CD1c-positive myeloid dendritic cell (primary cell): ENCODE data around the gene WNT11.

Experiments used
- DNase-seq: peaks from one replicate; pipeline ENCODE4 v3.0.0-alpha.2; 2016; ENCODE audit errors: extremely low spot score

Gene WNT11

GRCh38 chr11:76237914-76238313 lies 31.6 kb upstream of the WNT11 start:
- DNase-seq, result peak; percentile 38

- DNase-seq, result no peak
These were observed 30.8 kb upstream of the WNT11 start for GRCh38 chr11:76237000-76237649.

- no peak for DNase-seq
These were observed 30.0 kb upstream of the WNT11 start for GRCh38 chr11:76236092-76236999.

GRCh38 chr11:76235233-76236091 lies 29.2 kb upstream of the WNT11 start:
- peak; percentile 94 for DNase-seq

GRCh38 chr11:76234416-76235232 lies 28.3 kb upstream of the WNT11 start:
- DNase-seq, result peak; percentile 87

GRCh38 chr11:76234021-76234415 lies 27.7 kb upstream of the WNT11 start:
- peak; percentile 51 for DNase-seq

- no peak for DNase-seq
These were observed 27.1 kb upstream of the WNT11 start for GRCh38 chr11:76233196-76233921.

- no peak for DNase-seq
These were observed 25.8 kb upstream of the WNT11 start for GRCh38 chr11:76232026-76232665.

- DNase-seq, result no peak
These were observed 24.9 kb upstream of the WNT11 start for GRCh38 chr11:76231121-76231738.

GRCh38 chr11:76230392-76230791 lies 24.1 kb upstream of the WNT11 start:
- no peak for DNase-seq

- no peak for DNase-seq
These were observed 23.5 kb upstream of the WNT11 start for GRCh38 chr11:76229690-76230240.

- no peak for DNase-seq
These were observed 22.5 kb upstream of the WNT11 start for GRCh38 chr11:76228875-76229149.

GRCh38 chr11:76228071-76228874 lies 22.0 kb upstream of the WNT11 start:
- no peak for DNase-seq

GRCh38 chr11:76226626-76227025 lies 20.3 kb upstream of the WNT11 start:
- no peak for DNase-seq

- no peak for DNase-seq
These were observed 18.9 kb upstream of the WNT11 start for GRCh38 chr11:76225122-76225611.

GRCh38 chr11:76224461-76225121 lies 18.3 kb upstream of the WNT11 start:
- no peak for DNase-seq

GRCh38 chr11:76221365-76221764 lies 15.1 kb upstream of the WNT11 start:
- no peak for DNase-seq

- no peak for DNase-seq
These were observed 12.9 kb upstream of the WNT11 start for GRCh38 chr11:76219243-76219642.
